OCI-LY7 (cell line): ENCODE data around the gene CCNI2.

Experiments used
- CTCF ChIP-seq: fragments of 200-600 bp; sonication (generic); conservative IDR thresholded peaks from 2 replicates; pipeline ENCODE4 v1.5.1; 2014; ENCODE audit warnings: mild to moderate bottlenecking, antibody characterized with exemption, low read length, moderate library complexity, mixed read lengths
- EZH2phosphoT487 ChIP-seq: fragments of 200-600 bp; sonication (generic); IDR thresholded peaks from 2 replicates; pipeline ENCODE4 v1.6.1; 2018; ENCODE audit warnings: low read depth, borderline replicate concordance, mild to moderate bottlenecking, mixed run types, antibody characterized with exemption, low read length, moderate library complexity, mixed read lengths

- TF ChIP-seq CTCF (no peak), EZH2phosphoT487 (no peak)
Measured at GRCh38 chr5:132787076-132787475, 39.9 kb downstream of the CCNI2 start.
